Measurements from ENCODE around the gene SERPINA3.

GRCh38 chr14:94591871-94592270, 20.3 kb upstream of the SERPINA3 start:
- no peak for TF ChIP-seq CTCF (IDR thresholded peaks at IDR 0.05)
- TF ChIP-seq POLR2AphosphoS5 (IDR thresholded peaks at IDR 0.05), result no peak
- no peak for TF ChIP-seq POLR2A (IDR thresholded peaks at IDR 0.05)

Data from sigmoid colon (tissue), 4 donors.